ENCODE results near the gene LINC01488. TPM values are rescaled to one million over a fixed set of nuclear protein-coding genes. Genes with fewer than 3 reads are reported as not detected.

LINC01488 gene
- total RNA-seq, 2 donors from 2014 or later = not detected

- 56% methylated on average over 25 of the region's 25 CpGs for WGBS
- intact Hi-C loops (cut with DNase I) = loop anchor here (10.0 kb wide), 2 partner anchors 174 to 314 kb away; partner anchors contain the start of genes MYEOV and SMIM38
- no peak overlapping the region for H3K4me3 ChIP-seq
- H3K27me3 ChIP-seq (replicated peaks; ENCODE audit: insufficient read depth) = no peaks in the 10 kb centered on the region
- no peaks in the 10 kb centered on the region for H3K9me3 ChIP-seq
- H3K27ac ChIP-seq = no peak overlapping the region
- no peak for DNase-seq (ENCODE audit: low spot score)
- no peak for TF ChIP-seq POLR2AphosphoS5 (IDR thresholded peaks at IDR 0.05)
- no peak for TF ChIP-seq CTCF (IDR thresholded peaks at IDR 0.05)
- no peak for TF ChIP-seq POLR2A (IDR thresholded peaks at IDR 0.05)
- H3K4me1 ChIP-seq (replicated peaks) = no peaks in the 10 kb centered on the region
- no peaks in the 10 kb centered on the region for H3K36me3 ChIP-seq
Measured at GRCh38 chr11:69468911-69469885, 12.3 kb upstream of the LINC01488 start.

- H3K4me3 ChIP-seq = no peak overlapping the region
- 97% methylated on average over 9 of the region's 9 CpGs for WGBS
Measured at GRCh38 chr11:69470301-69470700, 11.2 kb upstream of the LINC01488 start.

GRCh38 chr11:69470793-69471728 lies 10.4 kb upstream of the LINC01488 start:
- no peak for DNase-seq (ENCODE audit: low spot score)
- Histone ChIP-seq H3K4me1 (replicated peaks) (no peaks in the 10 kb centered on the region), H3K27me3 (replicated peaks; ENCODE audit: insufficient read depth) (no peaks in the 10 kb centered on the region), H3K27ac (no peak overlapping the region), H3K36me3 (no peaks in the 10 kb centered on the region), H3K4me3 (no peak overlapping the region), H3K9me3 (no peaks in the 10 kb centered on the region)
- TF ChIP-seq POLR2AphosphoS5 (IDR thresholded peaks at IDR 0.05) (no peak), CTCF (IDR thresholded peaks at IDR 0.05) (no peak), POLR2A (IDR thresholded peaks at IDR 0.05) (no peak)
- WGBS = 69% methylated on average over 63 of the region's 64 CpGs
- intact Hi-C loops (cut with DNase I) = no loop called here

More at GRCh38 chr11:69470301-69470700, 11.2 kb upstream of the LINC01488 start:
- DNase-seq (ENCODE audit: low spot score) = no peak
- Histone ChIP-seq H3K4me1 (replicated peaks) (no peaks in the 10 kb centered on the region), H3K27ac (no peak overlapping the region), H3K9me3 (no peaks in the 10 kb centered on the region), H3K36me3 (no peaks in the 10 kb centered on the region), H3K27me3 (replicated peaks; ENCODE audit: insufficient read depth) (no peaks in the 10 kb centered on the region)
- intact Hi-C loops (cut with DNase I) = no loop called here
- no peak for TF ChIP-seq CTCF (IDR thresholded peaks at IDR 0.05)
- no peak for TF ChIP-seq POLR2A (IDR thresholded peaks at IDR 0.05)
- no peak for TF ChIP-seq POLR2AphosphoS5 (IDR thresholded peaks at IDR 0.05)

DNA sequence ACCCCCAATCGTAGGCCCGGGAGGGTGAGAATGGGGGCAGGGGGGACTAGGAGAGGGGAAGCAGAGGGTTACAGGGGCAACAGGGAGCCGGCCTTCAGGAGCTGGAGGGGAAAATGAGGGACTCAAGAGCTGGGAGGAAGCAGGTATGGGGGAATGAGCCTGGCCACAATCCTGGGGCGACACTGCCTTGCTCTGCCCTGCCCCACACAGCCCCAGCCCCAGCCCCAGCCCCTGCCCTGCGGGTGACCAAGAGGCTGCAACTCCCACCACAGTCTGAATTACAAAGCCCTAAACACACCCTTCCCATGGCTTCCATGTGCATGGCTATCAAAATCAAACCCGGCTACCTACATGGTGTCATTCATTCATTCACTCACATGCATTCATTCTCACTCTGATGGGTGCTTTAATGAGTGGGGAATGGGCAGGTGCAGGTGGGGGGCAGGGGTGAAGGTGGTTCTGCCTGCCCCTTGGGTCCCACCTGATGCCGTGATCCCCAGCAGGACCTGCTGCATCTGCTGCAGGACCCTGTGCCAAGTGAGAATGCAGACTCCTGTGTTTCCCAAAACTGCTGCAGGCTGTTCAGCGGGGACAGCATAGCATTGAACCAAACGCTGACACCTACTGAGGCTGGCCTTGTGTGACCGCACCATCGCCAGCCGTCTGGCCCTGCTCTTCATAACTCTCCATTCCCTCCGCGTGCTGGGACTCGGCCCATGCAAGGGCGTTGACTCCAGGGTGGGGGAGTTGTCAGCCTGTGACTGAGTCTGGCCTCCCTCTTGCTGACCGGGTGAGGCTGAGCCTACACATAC lies 9.5 kb upstream of the LINC01488 start:
- intact Hi-C loops (cut with DNase I) = no loop called here
- Histone ChIP-seq H3K27me3 (replicated peaks; ENCODE audit: insufficient read depth) (no peaks in the 10 kb centered on the region), H3K27ac (no peak overlapping the region), H3K9me3 (no peaks in the 10 kb centered on the region), H3K4me3 (no peak overlapping the region), H3K4me1 (replicated peaks) (no peaks in the 10 kb centered on the region), H3K36me3 (no peaks in the 10 kb centered on the region)
- DNase-seq (ENCODE audit: low spot score) = no peak
- no peak for TF ChIP-seq POLR2AphosphoS5 (IDR thresholded peaks at IDR 0.05)
- TF ChIP-seq CTCF (IDR thresholded peaks at IDR 0.05) = no peak
- no peak for TF ChIP-seq POLR2A (IDR thresholded peaks at IDR 0.05)
- WGBS = 85% methylated on average over 17 of the region's 17 CpGs

Data from prostate gland (tissue), 2 donors.